Measurements from ENCODE around the gene ERF. TPM values are rescaled to one million over a fixed set of nuclear protein-coding genes. Genes with fewer than 3 reads are reported as not detected.

ERF gene
- total RNA-seq, 1 donor: 31.8 TPM

DNA sequence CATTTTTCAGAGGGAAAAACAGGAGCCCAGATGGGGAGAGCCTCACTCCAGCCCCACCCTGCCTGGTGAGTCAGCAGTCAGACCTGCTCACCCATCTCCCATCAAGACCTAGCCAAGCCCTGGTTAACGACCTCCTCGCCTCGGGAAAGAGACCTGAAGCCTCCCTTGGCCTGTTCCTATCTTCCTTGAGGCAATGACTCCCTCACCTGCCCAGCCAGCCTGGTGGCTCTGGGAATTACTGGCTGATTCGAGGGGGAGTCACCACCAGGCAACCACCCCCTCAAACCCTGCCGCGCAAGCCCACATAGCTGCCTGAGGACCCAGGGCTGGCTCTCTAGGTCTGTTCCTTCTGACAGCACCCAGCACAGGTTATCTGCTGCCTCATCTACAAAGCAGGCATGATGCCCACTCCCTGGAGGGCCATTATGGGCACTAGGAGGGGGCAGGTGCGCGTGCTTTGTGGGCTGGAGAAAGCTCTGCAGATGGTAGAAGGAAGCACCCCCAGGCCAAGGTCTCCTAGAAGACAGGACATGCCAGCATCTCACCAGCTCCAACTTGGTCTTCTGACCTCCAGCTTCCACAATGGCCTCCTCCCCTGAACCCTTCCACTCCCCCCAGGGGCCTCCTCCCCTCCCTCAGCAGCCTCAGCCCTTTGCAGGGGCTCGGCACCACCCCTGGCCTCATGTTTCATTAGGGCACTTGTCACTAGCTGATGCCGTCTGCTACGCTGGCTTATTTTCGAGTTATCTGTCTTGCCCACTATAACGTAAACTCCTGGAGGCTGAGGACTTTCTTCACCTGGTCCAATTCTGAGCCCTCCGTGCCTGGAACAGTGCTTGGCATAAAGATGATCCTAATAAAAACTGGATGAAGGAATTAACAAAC lies 47.8 kb downstream of the ERF start:
- Histone ChIP-seq H3K27me3 (ENCODE audit: insufficient read depth, low read length) (no peaks in the 10 kb centered on the region), H3K27ac (ENCODE audit: low read depth, low read length) (peak overlapping the region; percentile 75), H3K79me2 (ENCODE audit: insufficient read depth, low read length) (peaks cover 47% of the 10 kb centered on the region), H3K9me3 (ENCODE audit: low read depth, low read length) (no peaks in the 10 kb centered on the region), H3K4me2 (ENCODE audit: insufficient read depth, low read length) (peak overlapping the region; percentile 58), H4K20me1 (ENCODE audit: insufficient read depth, low read length) (peaks cover 6% of the 10 kb centered on the region), H3K4me1 (ENCODE audit: insufficient read depth, low read length) (peaks cover 28% of the 10 kb centered on the region), H2AFZ (ENCODE audit: low read length) (no peak overlapping the region), H3K36me3 (ENCODE audit: insufficient read depth, low read length) (peaks cover 38% of the 10 kb centered on the region), H3K4me3 (ENCODE audit: insufficient read depth, low read length) (no peak overlapping the region)
- TF ChIP-seq, protein P1, sequence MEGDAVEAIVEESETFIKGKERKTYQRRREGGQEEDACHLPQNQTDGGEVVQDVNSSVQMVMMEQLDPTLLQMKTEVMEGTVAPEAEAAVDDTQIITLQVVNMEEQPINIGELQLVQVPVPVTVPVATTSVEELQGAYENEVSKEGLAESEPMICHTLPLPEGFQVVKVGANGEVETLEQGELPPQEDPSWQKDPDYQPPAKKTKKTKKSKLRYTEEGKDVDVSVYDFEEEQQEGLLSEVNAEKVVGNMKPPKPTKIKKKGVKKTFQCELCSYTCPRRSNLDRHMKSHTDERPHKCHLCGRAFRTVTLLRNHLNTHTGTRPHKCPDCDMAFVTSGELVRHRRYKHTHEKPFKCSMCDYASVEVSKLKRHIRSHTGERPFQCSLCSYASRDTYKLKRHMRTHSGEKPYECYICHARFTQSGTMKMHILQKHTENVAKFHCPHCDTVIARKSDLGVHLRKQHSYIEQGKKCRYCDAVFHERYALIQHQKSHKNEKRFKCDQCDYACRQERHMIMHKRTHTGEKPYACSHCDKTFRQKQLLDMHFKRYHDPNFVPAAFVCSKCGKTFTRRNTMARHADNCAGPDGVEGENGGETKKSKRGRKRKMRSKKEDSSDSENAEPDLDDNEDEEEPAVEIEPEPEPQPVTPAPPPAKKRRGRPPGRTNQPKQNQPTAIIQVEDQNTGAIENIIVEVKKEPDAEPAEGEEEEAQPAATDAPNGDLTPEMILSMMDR (IDR thresholded peaks at IDR 0.05; ENCODE audit: extremely low read depth, low read depth, low read length): no peak
- peak; percentile 98 for DNase-seq (ENCODE audit: insufficient read length, low spot score, missing footprints)

DNA sequence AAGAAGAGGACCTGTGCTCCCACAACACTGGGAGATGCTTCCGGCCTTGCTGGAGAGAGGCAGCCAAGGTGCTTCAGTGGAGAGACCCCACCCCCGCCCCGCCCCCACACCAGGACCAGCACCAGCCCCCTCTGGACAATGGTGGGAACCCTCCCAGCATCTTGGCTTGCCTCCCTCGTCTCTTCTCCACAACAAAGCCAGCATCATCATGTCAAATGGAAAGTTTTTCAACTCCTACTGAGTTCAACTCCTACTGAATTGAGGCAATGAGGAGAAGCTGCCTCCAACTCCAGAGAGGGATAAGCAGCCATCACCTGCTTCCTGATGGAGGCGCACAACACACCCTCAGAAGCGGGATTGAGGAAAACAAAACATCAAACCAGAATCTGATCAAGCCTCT lies 50.3 kb downstream of the ERF start:
- H3K36me3 ChIP-seq (ENCODE audit: insufficient read depth, low read length): peaks cover 38% of the 10 kb centered on the region
- TF ChIP-seq, protein P1 (IDR thresholded peaks at IDR 0.05; ENCODE audit: extremely low read depth, low read depth, low read length): no peak
- H3K79me2 ChIP-seq (ENCODE audit: insufficient read depth, low read length): peaks cover 59% of the 10 kb centered on the region
- no peaks in the 10 kb centered on the region for H3K9me3 ChIP-seq (ENCODE audit: low read depth, low read length)
- H3K4me2 ChIP-seq (ENCODE audit: insufficient read depth, low read length): no peak overlapping the region
- DNase-seq (ENCODE audit: insufficient read length, low spot score, missing footprints): peak; percentile 49
- no peak overlapping the region for H3K4me3 ChIP-seq (ENCODE audit: insufficient read depth, low read length)
- H2AFZ ChIP-seq (ENCODE audit: low read length): no peak overlapping the region
- H3K4me1 ChIP-seq (ENCODE audit: insufficient read depth, low read length): peaks cover 28% of the 10 kb centered on the region
- H4K20me1 ChIP-seq (ENCODE audit: insufficient read depth, low read length): peaks cover 28% of the 10 kb centered on the region
- no peak overlapping the region for H3K27ac ChIP-seq (ENCODE audit: low read depth, low read length)
- no peaks in the 10 kb centered on the region for H3K27me3 ChIP-seq (ENCODE audit: insufficient read depth, low read length)

DNA sequence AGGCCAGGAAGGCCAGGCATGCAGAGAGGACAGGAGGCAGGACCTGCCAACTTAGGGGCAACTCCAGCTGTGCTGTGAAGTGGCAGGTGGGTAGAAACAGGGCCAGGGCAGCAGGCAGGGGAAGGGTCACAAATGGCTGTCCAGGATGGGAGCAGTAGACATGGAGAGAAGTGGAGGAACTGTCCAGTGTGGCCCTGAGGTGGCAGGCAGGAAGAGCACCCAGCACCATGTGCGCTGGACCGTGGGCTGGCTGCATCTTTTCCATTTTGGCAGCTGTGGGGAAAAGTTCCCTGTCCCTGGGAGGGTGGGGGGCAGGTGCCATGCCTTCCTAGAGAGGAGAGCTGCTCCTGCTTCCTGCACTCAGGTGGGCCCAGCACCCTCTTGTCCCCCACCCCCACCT lies 51.2 kb downstream of the ERF start:
- Histone ChIP-seq H3K4me3 (ENCODE audit: insufficient read depth, low read length) (no peak overlapping the region), H2AFZ (ENCODE audit: low read length) (no peak overlapping the region), H3K4me1 (ENCODE audit: insufficient read depth, low read length) (peaks cover 28% of the 10 kb centered on the region), H4K20me1 (ENCODE audit: insufficient read depth, low read length) (peaks cover 32% of the 10 kb centered on the region), H3K27ac (ENCODE audit: low read depth, low read length) (no peak overlapping the region), H3K36me3 (ENCODE audit: insufficient read depth, low read length) (peaks cover 36% of the 10 kb centered on the region), H3K4me2 (ENCODE audit: insufficient read depth, low read length) (no peak overlapping the region), H3K27me3 (ENCODE audit: insufficient read depth, low read length) (no peaks in the 10 kb centered on the region), H3K9me3 (ENCODE audit: low read depth, low read length) (no peaks in the 10 kb centered on the region), H3K79me2 (ENCODE audit: insufficient read depth, low read length) (peaks cover 59% of the 10 kb centered on the region)
- TF ChIP-seq, protein P1 (IDR thresholded peaks at IDR 0.05; ENCODE audit: extremely low read depth, low read depth, low read length): no peak
- DNase-seq (ENCODE audit: insufficient read length, low spot score, missing footprints): peak; percentile 77

DNA sequence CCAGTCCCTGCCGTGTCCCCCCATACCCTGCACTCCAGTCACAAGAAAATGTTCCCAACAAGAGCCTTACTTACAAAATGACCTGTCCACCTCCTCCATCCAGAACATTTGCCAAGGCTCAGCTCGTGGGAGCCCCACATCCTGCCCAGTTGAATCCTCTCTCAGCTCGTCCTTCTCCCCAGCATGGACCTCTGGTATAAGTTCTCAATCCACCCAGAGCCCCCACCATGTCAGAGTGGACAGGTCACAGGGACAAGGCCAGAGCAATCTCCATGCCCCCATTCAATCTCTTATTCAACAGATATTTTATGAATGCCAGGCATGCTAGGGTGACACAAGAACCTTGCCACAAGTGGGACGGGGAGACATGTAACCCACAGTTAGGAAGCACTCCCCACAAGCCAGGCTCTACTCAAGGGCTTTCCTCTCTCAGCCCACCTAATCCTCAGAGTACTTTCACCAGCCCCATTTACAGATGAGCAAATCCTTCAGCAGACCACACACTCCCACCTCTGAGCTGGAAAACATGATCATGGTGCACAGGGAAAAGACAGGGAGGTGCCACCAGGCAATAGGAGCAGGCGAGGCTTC lies 52.5 kb downstream of the ERF start:
- Histone ChIP-seq H3K4me2 (ENCODE audit: insufficient read depth, low read length) (no peak overlapping the region), H4K20me1 (ENCODE audit: insufficient read depth, low read length) (peaks cover 34% of the 10 kb centered on the region), H3K36me3 (ENCODE audit: insufficient read depth, low read length) (peaks cover 32% of the 10 kb centered on the region), H3K9me3 (ENCODE audit: low read depth, low read length) (no peaks in the 10 kb centered on the region), H2AFZ (ENCODE audit: low read length) (no peak overlapping the region), H3K4me1 (ENCODE audit: insufficient read depth, low read length) (peaks cover 18% of the 10 kb centered on the region), H3K27me3 (ENCODE audit: insufficient read depth, low read length) (no peaks in the 10 kb centered on the region), H3K27ac (ENCODE audit: low read depth, low read length) (no peak overlapping the region), H3K4me3 (ENCODE audit: insufficient read depth, low read length) (no peak overlapping the region), H3K79me2 (ENCODE audit: insufficient read depth, low read length) (peaks cover 54% of the 10 kb centered on the region)
- TF ChIP-seq, protein P1 (IDR thresholded peaks at IDR 0.05; ENCODE audit: extremely low read depth, low read depth, low read length): no peak
- DNase-seq (ENCODE audit: insufficient read length, low spot score, missing footprints): peak; percentile 30
